ENCODE measurements around the gene SLC41A3. TPM values are rescaled to one million over a fixed set of nuclear protein-coding genes. Genes with fewer than 3 reads are reported as not detected.

The SLC41A3 gene
- total RNA-seq, 1 experiment from 2014 or later, result 41.3 TPM

GRCh38 chr3:126018995-126019394, 64.9 kb downstream of the SLC41A3 start:
- H3K36me3 ChIP-seq (ENCODE audit: control insufficient read depth, insufficient read depth, low read length), result no peaks in the 10 kb centered on the region; the same call in 1 of the 2 replicates

GRCh38 chr3:126018545-126018944, 65.4 kb downstream of the SLC41A3 start:
- no peak overlapping the region for H3K27ac Mint-ChIP-seq (ENCODE audit: unreplicated experiment)
- H3K4me3 Mint-ChIP-seq (ENCODE audit: unreplicated experiment), result no peak overlapping the region
- no TSS peak for BruUV-seq (replicated peaks)
- no peaks in the 10 kb centered on the region for H3K4me1 Mint-ChIP-seq (ENCODE audit: low read depth, unreplicated experiment)
- intact Hi-C loops (cut with micrococcal nuclease; ENCODE audit: unreplicated experiment), result no loop called here
- no peak for TF ChIP-seq CTCF (IDR thresholded peaks at IDR 0.05; ENCODE audit: insufficient read depth in 1 of 2, low read depth in 1 of 2, low read length in 1 of 2, severe bottlenecking in 1 of 2, unreplicated experiment in 1 of 2)
- no peaks in the 10 kb centered on the region for H3K9me3 ChIP-seq
- no peaks in the 10 kb centered on the region for H3K9me3 Mint-ChIP-seq (ENCODE audit: unreplicated experiment)
- DNase-seq, result no peak
- H3K4me1 ChIP-seq, result no peaks in the 10 kb centered on the region
- ChIA-PET POLR2A (no interaction called here), CTCF (no interaction called here)
- no peaks in the 10 kb centered on the region for H3K27me3 ChIP-seq (replicated peaks; ENCODE audit: control insufficient read depth, insufficient read depth, low read length)
- no peaks in the 10 kb centered on the region for H3K27me3 Mint-ChIP-seq (ENCODE audit: insufficient read depth, unreplicated experiment)
- H3K36me3 ChIP-seq (ENCODE audit: control insufficient read depth, insufficient read depth, low read length), result no peaks in the 10 kb centered on the region; the same call in 1 of the 2 replicates
- H3K36me3 Mint-ChIP-seq (ENCODE audit: insufficient read depth, unreplicated experiment), result no peaks in the 10 kb centered on the region
- H3K4me3 ChIP-seq (ENCODE audit: low read depth, low read length), result no peak overlapping the region

More at GRCh38 chr3:126018995-126019394, 64.9 kb downstream of the SLC41A3 start:
- Mint-ChIP-seq H3K4me3 (ENCODE audit: unreplicated experiment) (no peak overlapping the region), H3K36me3 (ENCODE audit: insufficient read depth, unreplicated experiment) (no peaks in the 10 kb centered on the region), H3K27me3 (ENCODE audit: insufficient read depth, unreplicated experiment) (no peaks in the 10 kb centered on the region), H3K27ac (ENCODE audit: unreplicated experiment) (no peak overlapping the region), H3K4me1 (ENCODE audit: low read depth, unreplicated experiment) (no peaks in the 10 kb centered on the region), H3K9me3 (ENCODE audit: unreplicated experiment) (no peaks in the 10 kb centered on the region)
- Histone ChIP-seq H3K27me3 (replicated peaks; ENCODE audit: control insufficient read depth, insufficient read depth, low read length) (no peaks in the 10 kb centered on the region), H3K9me3 (no peaks in the 10 kb centered on the region), H3K4me3 (ENCODE audit: low read depth, low read length) (no peak overlapping the region), H3K4me1 (no peaks in the 10 kb centered on the region)
- no peak for TF ChIP-seq CTCF (IDR thresholded peaks at IDR 0.05; ENCODE audit: insufficient read depth in 1 of 2, low read depth in 1 of 2, low read length in 1 of 2, severe bottlenecking in 1 of 2, unreplicated experiment in 1 of 2)
- intact Hi-C loops (cut with micrococcal nuclease; ENCODE audit: unreplicated experiment), result no loop called here
- ChIA-PET CTCF (no interaction called here), POLR2A (no interaction called here)
- BruUV-seq (replicated peaks), result no TSS peak
- no peak for DNase-seq

- Mint-ChIP-seq H3K9me3 (ENCODE audit: unreplicated experiment) (no peaks in the 10 kb centered on the region), H3K27me3 (ENCODE audit: insufficient read depth, unreplicated experiment) (no peaks in the 10 kb centered on the region), H3K4me3 (ENCODE audit: unreplicated experiment) (no peak overlapping the region), H3K4me1 (ENCODE audit: low read depth, unreplicated experiment) (no peaks in the 10 kb centered on the region), H3K36me3 (ENCODE audit: insufficient read depth, unreplicated experiment) (no peaks in the 10 kb centered on the region), H3K27ac (ENCODE audit: unreplicated experiment) (no peak overlapping the region)
- no peak for DNase-seq
- H3K4me3 ChIP-seq (ENCODE audit: low read depth, low read length), result no peak overlapping the region
- CTCF ChIA-PET, result no interaction called here
- TF ChIP-seq CTCF (IDR thresholded peaks at IDR 0.05; ENCODE audit: insufficient read depth in 1 of 2, low read depth in 1 of 2, low read length in 1 of 2, severe bottlenecking in 1 of 2, unreplicated experiment in 1 of 2), result no peak
- no TSS peak for BruUV-seq (replicated peaks)
- no peaks in the 10 kb centered on the region for H3K4me1 ChIP-seq
- POLR2A ChIA-PET, result no interaction called here
- H3K27me3 ChIP-seq (replicated peaks; ENCODE audit: control insufficient read depth, insufficient read depth, low read length), result no peaks in the 10 kb centered on the region
- intact Hi-C loops (cut with micrococcal nuclease; ENCODE audit: unreplicated experiment), result no loop called here
- no peaks in the 10 kb centered on the region; the same call in 1 of the 2 replicates for H3K36me3 ChIP-seq (ENCODE audit: control insufficient read depth, insufficient read depth, low read length)
- no peaks in the 10 kb centered on the region for H3K9me3 ChIP-seq
Observed at GRCh38 chr3:126017362-126017761, 66.6 kb downstream of the SLC41A3 start.
